ENCODE measurements around the gene AP4E1.

The AP4E1 gene

DNA sequence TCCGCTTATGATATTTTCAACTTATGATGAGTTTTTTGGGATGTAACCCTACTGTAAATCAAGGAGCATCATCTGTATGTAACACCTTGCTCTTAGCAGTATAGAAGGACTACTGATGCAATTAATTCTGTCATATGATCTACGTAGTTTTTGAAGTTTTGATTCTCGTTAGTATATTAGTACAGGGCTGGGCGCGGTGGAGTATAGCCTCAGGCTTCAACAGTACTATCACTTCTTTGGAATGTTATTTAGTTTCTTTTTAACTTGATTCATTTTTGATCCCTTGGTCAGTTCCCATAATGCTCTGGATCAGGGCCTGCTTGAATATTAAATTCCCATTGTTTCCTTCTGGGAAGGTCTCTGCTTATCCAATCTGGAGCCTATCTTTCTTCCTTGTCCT, 23.9 kb upstream of the AP4E1 start:
- H3K36me3 ChIP-seq (ENCODE audit: low read length) = no peaks in the 10 kb centered on the region
- H3F3A ChIP-seq (ENCODE audit: insufficient read depth) = no peaks in the 10 kb centered on the region
- no peak overlapping the region for H3K9ac ChIP-seq (ENCODE audit: low read length)
- H2AFZ ChIP-seq (ENCODE audit: low read depth, low read length, severe bottlenecking) = no peak overlapping the region
- H3K27me3 ChIP-seq (ENCODE audit: low read length) = no peaks in the 10 kb centered on the region
- H3K4me2 ChIP-seq (ENCODE audit: low read depth, low read length, poor library complexity, severe bottlenecking) = no peak overlapping the region
- TF ChIP-seq EZH2phosphoT487 (conservative IDR thresholded peaks at IDR 0.05; ENCODE audit: low read length) = no peak
- TF ChIP-seq, protein P1, sequence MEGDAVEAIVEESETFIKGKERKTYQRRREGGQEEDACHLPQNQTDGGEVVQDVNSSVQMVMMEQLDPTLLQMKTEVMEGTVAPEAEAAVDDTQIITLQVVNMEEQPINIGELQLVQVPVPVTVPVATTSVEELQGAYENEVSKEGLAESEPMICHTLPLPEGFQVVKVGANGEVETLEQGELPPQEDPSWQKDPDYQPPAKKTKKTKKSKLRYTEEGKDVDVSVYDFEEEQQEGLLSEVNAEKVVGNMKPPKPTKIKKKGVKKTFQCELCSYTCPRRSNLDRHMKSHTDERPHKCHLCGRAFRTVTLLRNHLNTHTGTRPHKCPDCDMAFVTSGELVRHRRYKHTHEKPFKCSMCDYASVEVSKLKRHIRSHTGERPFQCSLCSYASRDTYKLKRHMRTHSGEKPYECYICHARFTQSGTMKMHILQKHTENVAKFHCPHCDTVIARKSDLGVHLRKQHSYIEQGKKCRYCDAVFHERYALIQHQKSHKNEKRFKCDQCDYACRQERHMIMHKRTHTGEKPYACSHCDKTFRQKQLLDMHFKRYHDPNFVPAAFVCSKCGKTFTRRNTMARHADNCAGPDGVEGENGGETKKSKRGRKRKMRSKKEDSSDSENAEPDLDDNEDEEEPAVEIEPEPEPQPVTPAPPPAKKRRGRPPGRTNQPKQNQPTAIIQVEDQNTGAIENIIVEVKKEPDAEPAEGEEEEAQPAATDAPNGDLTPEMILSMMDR (IDR thresholded peaks at IDR 0.05; ENCODE audit: insufficient read depth, low read length, poor library complexity, severe bottlenecking) = no peak
- no peaks in the 10 kb centered on the region for H3K79me2 ChIP-seq (ENCODE audit: insufficient read depth, low read length)
- H3K9me3 ChIP-seq (ENCODE audit: insufficient read depth, low read length) = no peaks in the 10 kb centered on the region
- H3K4me3 ChIP-seq (ENCODE audit: insufficient read depth, low read length, poor library complexity, severe bottlenecking) = no peak overlapping the region
- no peak overlapping the region for H3K27ac ChIP-seq (ENCODE audit: low read depth, low read length)
- H3K9me2 ChIP-seq (replicated peaks; ENCODE audit: insufficient read depth, low read length) = no peaks in the 10 kb centered on the region
- no peaks in the 10 kb centered on the region for H4K20me1 ChIP-seq (ENCODE audit: low read depth, low read length)

DNA sequence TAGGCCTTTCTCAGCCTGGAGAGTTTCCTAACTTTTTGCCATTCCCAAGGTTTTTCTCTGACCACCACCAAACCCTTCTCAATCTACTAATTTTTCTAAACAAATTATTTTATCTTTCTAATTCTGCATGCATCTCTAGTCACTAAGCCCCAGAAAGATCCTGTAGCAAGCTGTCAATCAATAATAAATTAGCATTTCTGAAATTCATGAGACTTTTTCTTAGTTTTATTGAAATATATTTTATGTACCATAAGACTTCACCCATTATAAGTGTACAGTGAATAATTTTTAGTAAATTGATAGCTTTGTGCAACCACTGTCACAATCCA, 22.4 kb upstream of the AP4E1 start:
- H2AFZ ChIP-seq (ENCODE audit: low read depth, low read length, severe bottlenecking) = no peak overlapping the region
- H3K9me2 ChIP-seq (replicated peaks; ENCODE audit: insufficient read depth, low read length) = no peaks in the 10 kb centered on the region
- no peak overlapping the region for H3K9ac ChIP-seq (ENCODE audit: low read length)
- H3K36me3 ChIP-seq (ENCODE audit: low read length) = no peaks in the 10 kb centered on the region
- no peak overlapping the region for H3K27ac ChIP-seq (ENCODE audit: low read depth, low read length)
- peak overlapping the region; percentile 33 for H3K4me2 ChIP-seq (ENCODE audit: low read depth, low read length, poor library complexity, severe bottlenecking)
- no peak overlapping the region for H3K4me3 ChIP-seq (ENCODE audit: insufficient read depth, low read length, poor library complexity, severe bottlenecking)
- H4K20me1 ChIP-seq (ENCODE audit: low read depth, low read length) = no peaks in the 10 kb centered on the region
- H3K79me2 ChIP-seq (ENCODE audit: insufficient read depth, low read length) = no peaks in the 10 kb centered on the region
- TF ChIP-seq, protein P1 (IDR thresholded peaks at IDR 0.05; ENCODE audit: insufficient read depth, low read length, poor library complexity, severe bottlenecking) = peak; percentile 17
- no peak for TF ChIP-seq EZH2phosphoT487 (conservative IDR thresholded peaks at IDR 0.05; ENCODE audit: low read length)
- no peaks in the 10 kb centered on the region for H3K9me3 ChIP-seq (ENCODE audit: insufficient read depth, low read length)
- no peaks in the 10 kb centered on the region for H3F3A ChIP-seq (ENCODE audit: insufficient read depth)
- no peaks in the 10 kb centered on the region for H3K27me3 ChIP-seq (ENCODE audit: low read length)

DNA sequence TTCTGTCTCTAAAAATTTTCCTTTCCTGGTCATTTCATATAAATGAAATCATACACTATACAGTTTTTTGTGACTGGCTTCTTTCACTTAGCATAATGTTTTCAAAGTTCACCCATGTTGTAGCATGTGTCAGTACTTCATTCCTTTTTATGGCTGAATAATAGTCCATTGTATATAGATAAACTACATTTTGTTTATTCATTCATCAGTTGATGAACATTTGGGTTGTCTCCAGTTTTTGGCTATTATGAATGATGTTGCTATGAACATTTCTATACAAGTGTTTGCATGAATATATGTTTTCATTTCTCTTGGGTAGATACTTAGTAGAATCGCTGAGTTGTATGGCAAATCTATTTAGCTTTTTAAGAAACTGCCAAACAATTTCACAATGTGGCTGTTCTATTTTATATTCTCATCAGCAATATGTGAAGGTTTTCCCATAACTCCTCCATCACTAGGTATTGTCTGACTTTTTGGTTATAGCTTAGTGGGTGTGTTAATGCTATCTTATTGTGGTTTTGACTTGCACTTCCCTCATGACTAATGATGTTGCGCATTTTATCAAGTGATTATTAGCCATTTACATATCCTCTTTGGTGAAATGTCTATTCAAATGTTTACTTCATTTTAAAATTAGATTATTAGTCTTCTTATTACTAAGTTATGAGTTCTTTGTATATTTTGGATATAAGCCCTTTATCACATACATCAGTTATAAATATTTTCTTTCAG, 21.7 kb upstream of the AP4E1 start:
- Histone ChIP-seq H3K4me3 (ENCODE audit: insufficient read depth, low read length, poor library complexity, severe bottlenecking) (no peak overlapping the region), H2AFZ (ENCODE audit: low read depth, low read length, severe bottlenecking) (no peak overlapping the region), H3K4me2 (ENCODE audit: low read depth, low read length, poor library complexity, severe bottlenecking) (no peak overlapping the region), H3K27me3 (ENCODE audit: low read length) (no peaks in the 10 kb centered on the region), H3K9me3 (ENCODE audit: insufficient read depth, low read length) (no peaks in the 10 kb centered on the region), H3K79me2 (ENCODE audit: insufficient read depth, low read length) (no peaks in the 10 kb centered on the region), H3K36me3 (ENCODE audit: low read length) (no peaks in the 10 kb centered on the region), H3F3A (ENCODE audit: insufficient read depth) (no peaks in the 10 kb centered on the region), H3K27ac (ENCODE audit: low read depth, low read length) (no peak overlapping the region), H4K20me1 (ENCODE audit: low read depth, low read length) (no peaks in the 10 kb centered on the region), H3K9ac (ENCODE audit: low read length) (no peak overlapping the region), H3K9me2 (replicated peaks; ENCODE audit: insufficient read depth, low read length) (no peaks in the 10 kb centered on the region)
- TF ChIP-seq EZH2phosphoT487 (conservative IDR thresholded peaks at IDR 0.05; ENCODE audit: low read length) = no peak
- TF ChIP-seq, protein P1 (IDR thresholded peaks at IDR 0.05; ENCODE audit: insufficient read depth, low read length, poor library complexity, severe bottlenecking) = no peak

All from SU-DHL-6 (cell line).